Right ventricle myocardium inferior (tissue), 1 donor: ENCODE measurements around the gene CNOT6L. TPM values are rescaled to one million over a fixed set of nuclear protein-coding genes. Genes with fewer than 3 reads are reported as not detected.
"Not testable (repeated sequence)": the region's sequence is repeated elsewhere in the genome, so short reads cannot be mapped to it uniquely, and the experiment has no call there.

ENCODE experiments used
- ATAC-seq: fragments of 200-7000 bp; cut with Tn5 transposase; one replicate; pipeline ENCODE4 v1.9.1; 2020; ENCODE audit warnings: mild to moderate bottlenecking, moderate library complexity
- DNase-seq: peaks from one replicate; pipeline ENCODE4 v3.0.0; 2021; ENCODE audit errors: missing footprints
- intact Hi-C: fragments of 100-400 bp; cut with DNase I; formaldehyde crosslinking; loops from one replicate; pipeline ENCODE4 v1.11.0; 2022
- long read RNA-seq: library from polyadenylated mRNA; unstranded; transcript quantifications from one replicate; pipeline ENCODE4 v2.0.0, GENCODE V29; 2021
- total RNA-seq: library from RNA; stranded (reverse); fragmentation: NEBNext Ultra II Directional; extraction: Animal tissue kit (Norgen Biotek cat#: 25700); gene quantifications from one replicate; pipeline ENCODE4 v1.2.1, GENCODE V29; 2021
- donor health status: DM: no; HTN: yes; CAD: no; lungs with severe emphysema.

Gene CNOT6L
- total RNA-seq: 26.3 TPM
- long read RNA-seq, partial matches to known transcripts: 0 of 3 reads
- long read RNA-seq, other reads (novel, unspliced or antisense): 2 of 3 reads

- DNase-seq (peak; percentile 94), ATAC-seq (peak; percentile 72)
- intact Hi-C loops: loop anchor here (5.0 kb wide), 1 partner anchor 87 kb away; no protein-coding TSS in a partner anchor
Measured at GRCh38 chr4:77818602-77819403, at the start of gene CNOT6L. CNOT6L (minus strand) TSS chr4:77819368; CDS start chr4:77819308, 60 bp downstream.

GRCh38 chr4:77865259-77865658, 46.1 kb upstream of the CNOT6L start:
- intact Hi-C loops: no loop called here
- no peak for DNase-seq
- ATAC-seq: no peak

GRCh38 chr4:77863341-77863740, 44.2 kb upstream of the CNOT6L start:
- DNase-seq, intact Hi-C loops, ATAC-seq: not testable (repeated sequence)

GRCh38 chr4:77862478-77863216, 43.5 kb upstream of the CNOT6L start, which contains the start of gene MRPL1:
MRPL1 (plus strand) TSS chr4:77862830; CDS start chr4:77862849, 19 bp downstream.
- ATAC-seq: peak; percentile 98
- intact Hi-C loops: loop anchor here (1.0 kb wide), 1 partner anchor 42 kb away; no protein-coding TSS in a partner anchor

GRCh38 chr4:77861495-77861894, 42.3 kb upstream of the CNOT6L start:
- DNase-seq: no peak
- ATAC-seq: no peak
- intact Hi-C loops: no loop called here

More at GRCh38 chr4:77862478-77863216, 43.5 kb upstream of the CNOT6L start, which contains the start of gene MRPL1:
- DNase-seq: peak; percentile 93

GRCh38 chr4:77859256-77859655, 40.1 kb upstream of the CNOT6L start:
- intact Hi-C loops: no loop called here
- no peak for ATAC-seq
- DNase-seq: no peak

GRCh38 chr4:77856152-77856551, 37.0 kb upstream of the CNOT6L start:
- DNase-seq (no peak), ATAC-seq (no peak)
- intact Hi-C loops: no loop called here

- ATAC-seq (no peak), DNase-seq (no peak)
- intact Hi-C loops: no loop called here
Measured at GRCh38 chr4:77854431-77855111, 35.4 kb upstream of the CNOT6L start.

- no peak for ATAC-seq
- DNase-seq: no peak
- intact Hi-C loops: no loop called here
Measured at GRCh38 chr4:77852892-77853495, 33.8 kb upstream of the CNOT6L start.

- DNase-seq: no peak
- intact Hi-C loops: no loop called here
- no peak for ATAC-seq
Measured at GRCh38 chr4:77849278-77849965, 30.3 kb upstream of the CNOT6L start.

GRCh38 chr4:77848508-77848907, 29.3 kb upstream of the CNOT6L start:
- intact Hi-C loops: no loop called here
- DNase-seq: no peak

GRCh38 chr4:77845929-77846328, 26.8 kb upstream of the CNOT6L start:
- intact Hi-C loops: no loop called here
- no peak for DNase-seq
- ATAC-seq: no peak

More at GRCh38 chr4:77848508-77848907, 29.3 kb upstream of the CNOT6L start:
- no peak for ATAC-seq

GRCh38 chr4:77845400-77845799, 26.2 kb upstream of the CNOT6L start:
- intact Hi-C loops: no loop called here
- DNase-seq (no peak), ATAC-seq (no peak)

- no peak for ATAC-seq
- no peak for DNase-seq
- intact Hi-C loops: no loop called here
Measured at GRCh38 chr4:77844363-77844762, 25.2 kb upstream of the CNOT6L start.

- no peak for ATAC-seq
- intact Hi-C loops: no loop called here
- no peak for DNase-seq
Measured at GRCh38 chr4:77843628-77844027, 24.5 kb upstream of the CNOT6L start.

- ATAC-seq (no peak), DNase-seq (no peak)
- intact Hi-C loops: no loop called here
Measured at GRCh38 chr4:77834403-77834802, 15.2 kb upstream of the CNOT6L start.

- DNase-seq (no peak), ATAC-seq (no peak)
- intact Hi-C loops: no loop called here
Measured at GRCh38 chr4:77833126-77833724, 14.1 kb upstream of the CNOT6L start.

GRCh38 chr4:77827343-77827742, 8.2 kb upstream of the CNOT6L start:
- ATAC-seq: no peak
- intact Hi-C loops: no loop called here
- no peak for DNase-seq
